Spleen (tissue), 11 donors: ENCODE data around the gene PEPD. TPM values are rescaled to one million over a fixed set of nuclear protein-coding genes. Genes with fewer than 3 reads are reported as not detected.

Experiments
- DNase-seq: peaks from one replicate; pipeline ENCODE4 v3.0.0-alpha.2; 2020
- H3K27ac ChIP-seq, 8 donors: fragments of 200-600 bp; sonication (generic) in 7 of 8; 1 replicate in 4 of 8; 2 replicates in 4 of 8; pipeline versions ENCODE4 v1.5.0 to v1.8.0; 2016 to 2021; ENCODE audit warnings: inconsistent platforms in 4 of 8, mild to moderate bottlenecking in 4 of 8, moderate library complexity in 1 of 8
- H3K27me3 ChIP-seq, 7 donors: fragments of 200-600 bp; sonication (generic) in 6 of 7; replicated peaks in 1 of 7; 1 replicate in 4 of 7; 2 replicates in 3 of 7; pipeline versions ENCODE4 v1.5.0 to v1.8.0; 2016 to 2021; ENCODE audit warnings: inconsistent platforms in 3 of 7, mild to moderate bottlenecking in 1 of 7
- H3K36me3 ChIP-seq, 6 donors: fragments of 200-600 bp; sonication (generic) in 5 of 6; 1 replicate in 4 of 6; 2 replicates in 2 of 6; pipeline versions ENCODE4 v1.5.0 to v1.8.0; 2016 to 2021; ENCODE audit warnings: inconsistent platforms in 2 of 6
- H3K4me1 ChIP-seq, 6 donors: fragments of 200-600 bp; sonication (generic) in 5 of 6; 1 replicate in 3 of 6; 2 replicates in 3 of 6; pipeline versions ENCODE4 v1.5.0 to v1.8.0; 2016 to 2021; ENCODE audit warnings: inconsistent platforms in 3 of 6
- H3K4me3 ChIP-seq, 8 donors: fragments of 200-600 bp; sonication (generic) in 7 of 8; 1 replicate in 4 of 8; 2 replicates in 4 of 8; pipeline versions ENCODE4 v1.5.0 to v1.8.0; 2016 to 2021; ENCODE audit warnings: inconsistent platforms in 4 of 8, mild to moderate bottlenecking in 4 of 8, moderate library complexity in 2 of 8
- H3K9me3 ChIP-seq, 8 donors: fragments of 200-600 bp; sonication (generic) in 7 of 8; 1 replicate in 4 of 8; 2 replicates in 4 of 8; pipeline versions ENCODE4 v1.5.0 to v1.8.0; 2016 to 2021; ENCODE audit warnings: inconsistent platforms in 4 of 8
- POLR2A ChIP-seq, 3 donors: fragments of 450-650 bp; IDR thresholded peaks; one replicate each; pipeline ENCODE4 v1.5.1; 2017; ENCODE audit warnings: antibody characterized with exemption in 3 of 3, mild to moderate bottlenecking in 1 of 3
- POLR2AphosphoS5 ChIP-seq, 3 donors: sonication (generic); formaldehyde crosslinking; IDR thresholded peaks; one replicate each; pipeline ENCODE4 v1.5.1; 2017; ENCODE audit warnings: antibody characterized with exemption in 3 of 3
- WGBS, 5 donors: extraction: QIAGEN DNeasy Blood & Tissue Kit in 3 of 5; methylation state at CpG; one replicate each; pipeline versions ENCODE4 v1.1.5 to v1.1.7; 2013 to 2018; 5-methylcytosine and 5-hydroxymethylcytosine counted together
- intact Hi-C: fragments of 100-400 bp; cut with DNase I; formaldehyde crosslinking; loops from one replicate; pipeline ENCODE4 v1.15.0; 2023; ENCODE audit warnings: low total_unique reads
- polyA plus RNA-seq, 3 donors: library from polyadenylated mRNA; stranded (reverse); fragments of 200-250 nt; gene quantifications; one replicate each; pipeline ENCODE4 v1.2.1, GENCODE V29; 2013
- total RNA-seq, 7 donors: library from RNA; depleted of rRNA in 3 of 7; stranded (reverse); fragments of >200 nt in 3 of 7; fragmentation: NEBNext Ultra II Directional in 4 of 7; extraction: Animal tissue kit (Norgen Biotek cat#: 25700) in 4 of 7; gene quantifications; one replicate each; pipeline versions ENCODE4 v1.1.0 to v1.2.1, GENCODE V29; 2016 to 2021
- TF ChIP-seq, protein P1 (sequence below), 11 experiments: fragments of 200-600 bp in 7 of 11; fragments of 450-650 bp in 4 of 11; sonication (generic) in 4 of 11; IDR thresholded peaks in 8 of 11; conservative IDR thresholded peaks in 3 of 11; 1 replicate in 7 of 11; 2 replicates in 4 of 11; pipeline versions ENCODE4 v1.4.0 to v1.8.0; 2016 to 2021; ENCODE audit warnings: antibody characterized with exemption in 11 of 11, inconsistent platforms in 4 of 11, mild to moderate bottlenecking in 1 of 11
- donor health status: healthy with polysubstance abuse.
- donor health status: DM: no; HTN: no; CAD: no; lungs with moderate emphysema.
- donor health status: DM: no; HTN: no; CAD: no.
- donor health status: Bipolar disorder and iron deficiency.
- donor health status: healthy.
- donor health status: DM: no; HTN: no; CAD: no.
- donor health status: DM: yes; HTN: yes; CAD: no.

PEPD gene
- total and polyA plus RNA-seq, 10 donors, result 38.4 to 98.3 (median 69.8) TPM

- Histone ChIP-seq H3K4me1 (no peaks in the 10 kb centered on the region), H3K9me3 (no peaks in the 10 kb centered on the region), H3K27me3 (no peaks in the 10 kb centered on the region), H3K27ac (no peak overlapping the region), H3K36me3 (peaks cover 0 to 77% (median 23%) of the 10 kb centered on the region in 6 donors), H3K4me3 (no peak overlapping the region)
- peak; percentile 23 for DNase-seq
- TF ChIP-seq POLR2AphosphoS5 (IDR thresholded peaks at IDR 0.05) (no peak), POLR2A (IDR thresholded peaks at IDR 0.05) (no peak)
- TF ChIP-seq, protein P1, sequence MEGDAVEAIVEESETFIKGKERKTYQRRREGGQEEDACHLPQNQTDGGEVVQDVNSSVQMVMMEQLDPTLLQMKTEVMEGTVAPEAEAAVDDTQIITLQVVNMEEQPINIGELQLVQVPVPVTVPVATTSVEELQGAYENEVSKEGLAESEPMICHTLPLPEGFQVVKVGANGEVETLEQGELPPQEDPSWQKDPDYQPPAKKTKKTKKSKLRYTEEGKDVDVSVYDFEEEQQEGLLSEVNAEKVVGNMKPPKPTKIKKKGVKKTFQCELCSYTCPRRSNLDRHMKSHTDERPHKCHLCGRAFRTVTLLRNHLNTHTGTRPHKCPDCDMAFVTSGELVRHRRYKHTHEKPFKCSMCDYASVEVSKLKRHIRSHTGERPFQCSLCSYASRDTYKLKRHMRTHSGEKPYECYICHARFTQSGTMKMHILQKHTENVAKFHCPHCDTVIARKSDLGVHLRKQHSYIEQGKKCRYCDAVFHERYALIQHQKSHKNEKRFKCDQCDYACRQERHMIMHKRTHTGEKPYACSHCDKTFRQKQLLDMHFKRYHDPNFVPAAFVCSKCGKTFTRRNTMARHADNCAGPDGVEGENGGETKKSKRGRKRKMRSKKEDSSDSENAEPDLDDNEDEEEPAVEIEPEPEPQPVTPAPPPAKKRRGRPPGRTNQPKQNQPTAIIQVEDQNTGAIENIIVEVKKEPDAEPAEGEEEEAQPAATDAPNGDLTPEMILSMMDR (IDR thresholded peaks at IDR 0.05 in 8 of 11, conservative IDR thresholded peaks at IDR 0.05 in 3 of 11), result no peak
- 94 to 97% (median 96%) methylated on average over 8 to 12 of the region's 12 CpGs for WGBS, 5 donors
- intact Hi-C loops, result no loop called here
Measured at GRCh38 chr19:33497778-33498175, 23.8 kb downstream of the PEPD start.

- DNase-seq, result peak; percentile 69
- H3K27ac ChIP-seq, result no peak overlapping the region
- H3K36me3 ChIP-seq, result peaks cover 0 to 73% (median 23%) of the 10 kb centered on the region in 6 donors
- intact Hi-C loops, result no loop called here
- no peak overlapping the region for H3K4me3 ChIP-seq
- TF ChIP-seq, protein P1 (IDR thresholded peaks at IDR 0.05 in 8 of 11, conservative IDR thresholded peaks at IDR 0.05 in 3 of 11), result no peak
- no peak for TF ChIP-seq POLR2A (IDR thresholded peaks at IDR 0.05)
- no peak for TF ChIP-seq POLR2AphosphoS5 (IDR thresholded peaks at IDR 0.05)
- no peaks in the 10 kb centered on the region for H3K27me3 ChIP-seq
- no peaks in the 10 kb centered on the region for H3K4me1 ChIP-seq
- H3K9me3 ChIP-seq, result no peaks in the 10 kb centered on the region
- WGBS, 5 donors, result 92 to 96% (median 93%) methylated on average over 10 to 15 of the region's 15 CpGs
Measured at GRCh38 chr19:33497131-33497777, 24.3 kb downstream of the PEPD start.

DNA sequence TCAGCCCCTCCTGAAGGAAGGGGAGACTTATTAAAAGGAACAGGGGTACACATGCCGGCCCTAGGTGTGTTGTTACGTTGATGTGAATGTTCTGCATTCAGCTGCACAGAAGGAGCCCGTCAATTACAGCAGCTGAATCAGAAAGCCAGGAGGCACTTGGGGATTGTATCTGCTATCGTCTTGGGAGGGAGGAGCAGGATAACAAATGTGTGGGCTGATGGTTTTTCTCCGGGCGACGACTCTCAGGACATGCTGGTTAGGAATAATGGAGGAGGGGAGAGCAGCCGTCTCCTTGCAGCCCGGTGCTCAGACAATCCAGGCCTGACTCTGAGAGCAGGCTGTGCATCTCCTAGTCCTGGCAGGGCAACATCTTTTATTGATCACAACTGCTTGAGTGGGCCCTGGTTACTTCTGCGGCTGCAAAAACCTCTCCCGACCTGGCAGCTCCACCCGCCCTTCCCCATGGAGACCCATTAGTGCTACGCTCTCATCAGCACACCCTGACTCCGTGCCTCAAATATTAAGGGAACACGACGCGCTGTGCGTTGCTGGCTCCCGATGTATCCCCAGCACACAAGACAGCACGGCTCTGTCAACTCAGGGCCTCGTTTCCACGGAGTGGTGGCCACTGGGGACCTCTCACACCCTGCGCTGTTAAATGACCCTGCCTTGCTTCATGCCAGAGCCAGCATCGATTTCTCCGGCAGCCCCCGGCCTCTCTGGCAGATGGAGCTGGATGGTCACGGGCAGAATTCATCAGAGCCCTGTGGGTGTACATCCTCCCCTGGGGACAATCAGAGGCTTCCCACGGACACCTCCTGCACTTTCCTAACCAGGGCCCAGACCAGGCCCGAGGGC is 25.3 kb downstream of the PEPD start:
- intact Hi-C loops, result no loop called here
- TF ChIP-seq POLR2AphosphoS5 (IDR thresholded peaks at IDR 0.05) (no peak), POLR2A (IDR thresholded peaks at IDR 0.05) (no peak)
- TF ChIP-seq, protein P1 (IDR thresholded peaks at IDR 0.05 in 8 of 11, conservative IDR thresholded peaks at IDR 0.05 in 3 of 11), result no peak
- WGBS, 5 donors, result 92 to 95% (median 94%) methylated on average over 26 to 29 of the region's 29 CpGs
- H3K27ac ChIP-seq, result no peak overlapping the region
- H3K4me3 ChIP-seq, result no peak overlapping the region
- no peaks in the 10 kb centered on the region for H3K4me1 ChIP-seq
- H3K9me3 ChIP-seq, result no peaks in the 10 kb centered on the region
- H3K27me3 ChIP-seq, result no peaks in the 10 kb centered on the region
- DNase-seq, result peak; percentile 54
- H3K36me3 ChIP-seq, result peaks cover 0 to 66% (median 23%) of the 10 kb centered on the region in 6 donors
